SH-SY5Y (cell line): ENCODE data around the gene SPX.

ENCODE experiments used
- GATA2 ChIP-seq: IDR thresholded peaks from 2 replicates; pipeline ENCODE4 v1.6.1; 2011; ENCODE audit warnings: mild to moderate bottlenecking, low read depth, low read length
- GATA3 ChIP-seq: IDR thresholded peaks from 2 replicates; pipeline ENCODE4 v1.6.1; 2011; ENCODE audit warnings: low read depth, mild to moderate bottlenecking, low read length, moderate library complexity

GRCh38 chr12:21559855-21560569 lies 33.9 kb downstream of the SPX start:
- TF ChIP-seq GATA2: no peak
- TF ChIP-seq GATA3: no peak
